T-helper 1 cell (primary cell): ENCODE measurements around the gene HOXD11.

ENCODE experiments used
- DNase-seq, 5 donors: peaks; one replicate each; pipeline ENCODE4 v3.0.0-alpha.2; 2012 to 2020

The HOXD11 gene

GRCh38 chr2:176136374-176137251 is 29.5 kb downstream of the HOXD11 start:
- no peak for DNase-seq

- DNase-seq: no peak
Observed at GRCh38 chr2:176137252-176137580, 30.1 kb downstream of the HOXD11 start.

GRCh38 chr2:176137906-176138305 is 30.8 kb downstream of the HOXD11 start:
- no peak for DNase-seq

- no peak for DNase-seq
Observed at GRCh38 chr2:176138526-176138922, 31.4 kb downstream of the HOXD11 start.

GRCh38 chr2:176138923-176139660 is 32.0 kb downstream of the HOXD11 start:
- DNase-seq: no peak

- DNase-seq: no peak
Observed at GRCh38 chr2:176139661-176140512, 32.8 kb downstream of the HOXD11 start.

GRCh38 chr2:176140513-176141317 is 33.6 kb downstream of the HOXD11 start:
- peak in 4 of 5 donors; percentile 35 to 67 (median 46) for DNase-seq

- no peak for DNase-seq
Observed at GRCh38 chr2:176142281-176142680, 35.2 kb downstream of the HOXD11 start.

- DNase-seq: no peak
Observed at GRCh38 chr2:176145085-176145969, 38.2 kb downstream of the HOXD11 start.

- no peak for DNase-seq
Observed at GRCh38 chr2:176146101-176146500, 39.0 kb downstream of the HOXD11 start.

- DNase-seq: no peak
Observed at GRCh38 chr2:176146645-176147044, 39.6 kb downstream of the HOXD11 start.

GRCh38 chr2:176147210-176147799 is 40.2 kb downstream of the HOXD11 start:
- DNase-seq: no peak

GRCh38 chr2:176147800-176148496 is 40.9 kb downstream of the HOXD11 start:
- no peak for DNase-seq

GRCh38 chr2:176148751-176149421 is 41.8 kb downstream of the HOXD11 start:
- no peak for DNase-seq

GRCh38 chr2:176149481-176149938 is 42.4 kb downstream of the HOXD11 start:
- no peak for DNase-seq

- no peak for DNase-seq
Observed at GRCh38 chr2:176149939-176150583, 43.0 kb downstream of the HOXD11 start.

- DNase-seq: no peak
Observed at GRCh38 chr2:176150584-176151441, 43.7 kb downstream of the HOXD11 start.
